ENCODE data around the gene SPRY1.
A peak's percentile ranks its signal among the peaks of the same experiment; 100 is the strongest.

Gene SPRY1

GRCh38 chr4:123396307-123397143, at the start of gene SPRY1:
SPRY1 (plus strand) TSS chr4:123396795; CDS start chr4:123401592, 4,797 bp downstream.
- Histone ChIP-seq H3K4me2 (ENCODE audit: insufficient read depth, low read length) (peak within 1 kb of the TSS; percentile 96), H3K9ac (ENCODE audit: low read depth, low read length) (no peak within 1 kb of the TSS; the same call in 1 of the 2 replicates), H3K27ac (ENCODE audit: low read length) (no peak within 1 kb of the TSS), H3K9me3 (ENCODE audit: insufficient read depth, low read length, severe bottlenecking) (no peaks in the 10 kb centered on the region), H2AFZ (ENCODE audit: low read depth, low read length) (peak within 1 kb of the TSS; percentile 22; the same call in 1 of the 2 replicates), H3K4me1 (ENCODE audit: insufficient read depth, low read length) (peaks cover 39% of the 10 kb centered on the region), H3K4me3 (ENCODE audit: low read depth in 1 of 2, low read length in 2 of 2) (peak within 1 kb of the TSS in 1 of 2 experiments; percentile 59; a peak in 2 of 4 replicates), H3K27me3 (ENCODE audit: insufficient read depth, low read length, poor library complexity) (peaks cover 59% of the 10 kb centered on the region), H3K36me3 (ENCODE audit: insufficient read depth, low read length) (no peaks in the 10 kb centered on the region), H4K20me1 (ENCODE audit: insufficient read depth, low read length) (peaks cover 12% of the 10 kb centered on the region; the same call in 1 of the 2 replicates), H3K79me2 (ENCODE audit: insufficient read depth, low read length) (no peaks in the 10 kb centered on the region)
- DNase-seq (peak; percentile 83), ATAC-seq (ENCODE audit: insufficient read depth, low read depth) (peak; percentile 75)
- TF ChIP-seq EZH2 (IDR thresholded peaks at IDR 0.05; ENCODE audit: borderline replicate concordance, low read depth, low read length, severe bottlenecking) (peak; percentile 20), CTCF (IDR thresholded peaks at IDR 0.05; ENCODE audit: borderline replicate concordance, extremely low read depth, low read length, poor library complexity, severe bottlenecking) (no peak)

- DNase-seq (no peak), ATAC-seq (ENCODE audit: insufficient read depth, low read depth) (no peak)
- H3K27ac ChIP-seq (ENCODE audit: low read length), result no peak overlapping the region
- no peak overlapping the region for H3K4me2 ChIP-seq (ENCODE audit: insufficient read depth, low read length)
- no peak overlapping the region for H2AFZ ChIP-seq (ENCODE audit: low read depth, low read length)
- H3K36me3 ChIP-seq (ENCODE audit: insufficient read depth, low read length), result no peaks in the 10 kb centered on the region
- no peaks in the 10 kb centered on the region for H3K9me3 ChIP-seq (ENCODE audit: insufficient read depth, low read length, severe bottlenecking)
- TF ChIP-seq CTCF (IDR thresholded peaks at IDR 0.05; ENCODE audit: borderline replicate concordance, extremely low read depth, low read length, poor library complexity, severe bottlenecking), result no peak
- TF ChIP-seq EZH2 (IDR thresholded peaks at IDR 0.05; ENCODE audit: borderline replicate concordance, low read depth, low read length, severe bottlenecking), result no peak
- no peaks in the 10 kb centered on the region for H4K20me1 ChIP-seq (ENCODE audit: insufficient read depth, low read length)
- H3K4me3 ChIP-seq (ENCODE audit: low read depth in 1 of 2, low read length in 2 of 2), result no peak overlapping the region
- H3K9ac ChIP-seq (ENCODE audit: low read depth, low read length), result no peak overlapping the region
- no peaks in the 10 kb centered on the region for H3K79me2 ChIP-seq (ENCODE audit: insufficient read depth, low read length)
- no peaks in the 10 kb centered on the region for H3K4me1 ChIP-seq (ENCODE audit: insufficient read depth, low read length)
- H3K27me3 ChIP-seq (ENCODE audit: insufficient read depth, low read length, poor library complexity), result no peaks in the 10 kb centered on the region
Measured at GRCh38 chr4:123346951-123347350, 49.6 kb upstream of the SPRY1 start.

GRCh38 chr4:123348946-123349345, 47.6 kb upstream of the SPRY1 start:
- no peak overlapping the region for H3K4me3 ChIP-seq (ENCODE audit: low read depth in 1 of 2, low read length in 2 of 2)
- ATAC-seq (ENCODE audit: insufficient read depth, low read depth) (no peak), DNase-seq (no peak)
- H3K9ac ChIP-seq (ENCODE audit: low read depth, low read length), result no peak overlapping the region
- no peak overlapping the region for H2AFZ ChIP-seq (ENCODE audit: low read depth, low read length)
- H3K4me2 ChIP-seq (ENCODE audit: insufficient read depth, low read length), result no peak overlapping the region
- H3K9me3 ChIP-seq (ENCODE audit: insufficient read depth, low read length, severe bottlenecking), result no peaks in the 10 kb centered on the region
- TF ChIP-seq EZH2 (IDR thresholded peaks at IDR 0.05; ENCODE audit: borderline replicate concordance, low read depth, low read length, severe bottlenecking) (no peak), CTCF (IDR thresholded peaks at IDR 0.05; ENCODE audit: borderline replicate concordance, extremely low read depth, low read length, poor library complexity, severe bottlenecking) (no peak)
- H3K36me3 ChIP-seq (ENCODE audit: insufficient read depth, low read length), result no peaks in the 10 kb centered on the region
- H3K27ac ChIP-seq (ENCODE audit: low read length), result no peak overlapping the region
- no peaks in the 10 kb centered on the region for H3K79me2 ChIP-seq (ENCODE audit: insufficient read depth, low read length)
- H3K27me3 ChIP-seq (ENCODE audit: insufficient read depth, low read length, poor library complexity), result no peaks in the 10 kb centered on the region
- no peaks in the 10 kb centered on the region for H4K20me1 ChIP-seq (ENCODE audit: insufficient read depth, low read length)
- no peaks in the 10 kb centered on the region for H3K4me1 ChIP-seq (ENCODE audit: insufficient read depth, low read length)

All from DND-41 (cell line).